K562 (cell line): ENCODE results near the gene ATP6V1F. TPM values are rescaled to one million over a fixed set of nuclear protein-coding genes. Genes with fewer than 3 reads are reported as not detected.
A peak's percentile ranks its signal among the peaks of the same experiment; 100 is the strongest.

ENCODE experiments used
- ATAC-seq: fragments of 200-7000 bp; cut with Tn5 transposase; 3 replicates; pipeline ENCODE4 v1.9.1; 2020; ENCODE audit warnings: moderate library complexity
- BruUV-seq: library from RNA; stranded (reverse); fragments of 400-500 nt; replicated peaks from 2 replicates; lab custom pipeline; 2021; lab: Mats Ljungman, UMichigan
- CTCF ChIA-PET: fragments of 300-600 bp; formaldehyde crosslinking; extraction: SDS; loops from one replicate; lab custom pipeline; 2021; ENCODE audit warnings: low intra/inter-chr PET ratio; lab: Yijun Ruan, JAX
- POLR2A ChIA-PET: fragments of 300-600, 350-650 bp; sonication (Branson Sonifier 250); formaldehyde crosslinking; extraction: SDS; loops from one replicate; lab custom pipeline; 2021; ENCODE audit warnings: antibody characterized with exemption, inconsistent platforms; lab: Yijun Ruan, JAX
- DNase-seq, 4 experiments: peaks; one replicate each; pipeline versions ENCODE4 v3.0.0 to v3.0.0-alpha.2; 2011 to 2018; ENCODE audit warnings: low spot score in 3 of 4, mixed read lengths in 3 of 4; ENCODE audit errors: extremely low read depth in 1 of 4
- FAIRE-seq: peaks from 2 replicates; lab custom pipeline; 2011; peaks lifted over from hg19 to GRCh38; lab: Jason Lieb, UNC
- H2AFZ ChIP-seq: 2 replicates; pipeline ENCODE4 v1.6.0; 2011; ENCODE audit warnings: low read depth, low read length, control low read depth, inconsistent platforms
- H3K27ac ChIP-seq: fragments of 200-600 bp; 3 replicates; pipeline ENCODE4 v1.8.0; 2011; ENCODE audit warnings: low read depth, mild to moderate bottlenecking, control low read depth, inconsistent platforms, low read length, moderate library complexity, mixed read lengths; ENCODE audit errors: extremely low read depth
- H3K27me3 ChIP-seq, 2 experiments: fragments of 300-600 bp in 1 of 2; 2 replicates in 1 of 2; 3 replicates in 1 of 2; pipeline versions ENCODE4 v1.6.0 to v1.8.0; 2011; ENCODE audit warnings: inconsistent platforms in 2 of 2, low read length in 2 of 2, mild to moderate bottlenecking in 1 of 2, mixed read lengths in 1 of 2, moderate library complexity in 1 of 2; ENCODE audit not compliant: control insufficient read depth in 2 of 2, insufficient read depth in 2 of 2
- H3K36me3 ChIP-seq: fragments of 300-600 bp; 3 replicates; pipeline ENCODE4 v1.8.0; 2011; ENCODE audit warnings: mild to moderate bottlenecking, low read length, inconsistent platforms; ENCODE audit not compliant: control insufficient read depth, insufficient read depth
- H3K4me1 ChIP-seq, 2 experiments: fragments of 200-600 bp in 1 of 2; replicated peaks in 1 of 2; 2 replicates in 1 of 2; 3 replicates in 1 of 2; pipeline versions ENCODE4 v1.5.1 to v1.8.0; 2011; ENCODE audit warnings: inconsistent platforms in 2 of 2, low read length in 2 of 2, mild to moderate bottlenecking in 1 of 2, mixed read lengths in 1 of 2, moderate library complexity in 1 of 2; ENCODE audit not compliant: control insufficient read depth in 2 of 2, insufficient read depth in 2 of 2
- H3K4me2 ChIP-seq: 2 replicates; pipeline ENCODE4 v1.6.1; 2011; ENCODE audit warnings: low read length, control low read depth, inconsistent platforms, mixed read lengths; ENCODE audit not compliant: insufficient read depth
- H3K4me3 ChIP-seq: fragments of 200-600 bp; sonication (generic), shearing (Covaris generic); 2 replicates; pipeline ENCODE4 v1.5.1; 2016; ENCODE audit warnings: control low read depth, inconsistent platforms
- H3K79me2 ChIP-seq: fragments of 200-600 bp; 3 replicates; pipeline ENCODE4 v1.8.0; 2011; ENCODE audit warnings: low read length, inconsistent platforms; ENCODE audit not compliant: control insufficient read depth, insufficient read depth
- H3K9ac ChIP-seq, 2 experiments: 2 replicates each; pipeline versions ENCODE4 v1.6.0 to v1.6.1; 2011; ENCODE audit warnings: low read depth in 2 of 2, low read length in 2 of 2, control low read depth in 1 of 2, inconsistent platforms in 1 of 2, mild to moderate bottlenecking in 1 of 2, mixed read lengths in 1 of 2; ENCODE audit not compliant: insufficient read depth in 1 of 2
- H3K9me1 ChIP-seq: one replicate; pipeline ENCODE4 v1.6.0; 2011; ENCODE audit warnings: inconsistent platforms, mild to moderate bottlenecking, low read length, moderate library complexity; ENCODE audit not compliant: control insufficient read depth, insufficient read depth
- H3K9me3 ChIP-seq: replicated peaks from 2 replicates; pipeline ENCODE4 v1.5.1; 2011; ENCODE audit warnings: low read depth, low read length, inconsistent platforms; ENCODE audit not compliant: control insufficient read depth, insufficient read depth
- H4K20me1 ChIP-seq: replicated peaks from 2 replicates; pipeline ENCODE4 v1.6.1; 2011; ENCODE audit warnings: low read length, inconsistent platforms, mixed read lengths; ENCODE audit not compliant: control insufficient read depth, insufficient read depth
- CBFB ChIP-seq: sonication (generic); formaldehyde crosslinking; IDR thresholded peaks from 2 replicates; pipeline ENCODE4 v1.4.0; 2020; ENCODE audit warnings: mild to moderate bottlenecking, missing genetic modification reagents
- CBX3 ChIP-seq, 2 experiments: IDR thresholded peaks; 1 replicate in 1 of 2; 2 replicates in 1 of 2; pipeline ENCODE4 v1.6.1; 2012; ENCODE audit warnings: inconsistent platforms in 2 of 2, low read length in 2 of 2, borderline replicate concordance in 1 of 2, control low read depth in 1 of 2
- CSDE1 ChIP-seq, 2 experiments: fragments of 450-650 bp; IDR thresholded peaks; 2 replicates each; pipeline ENCODE4 v1.6.1; 2016; ENCODE audit warnings: mild to moderate bottlenecking in 1 of 2
- ELF2 ChIP-seq: fragments of 250-450 bp; sonication (Bioruptor Pico); IDR thresholded peaks from 2 replicates; pipeline ENCODE4 v1.5.0; 2021; ENCODE audit warnings: mild to moderate bottlenecking
- NCOA2 ChIP-seq, 2 experiments: fragments of 450-650 bp; IDR thresholded peaks; 2 replicates each; pipeline ENCODE4 v1.6.1; 2018; ENCODE audit warnings: mild to moderate bottlenecking in 2 of 2, moderate library complexity in 1 of 2; ENCODE audit not compliant: partially characterized antibody in 2 of 2
- NFYB ChIP-seq: IDR thresholded peaks from 2 replicates; pipeline ENCODE4 v1.6.1; 2011; ENCODE audit warnings: mild to moderate bottlenecking, moderate library complexity; ENCODE audit not compliant: insufficient read length; ENCODE audit errors: extremely low read depth
- PBX2 ChIP-seq, 2 experiments: IDR thresholded peaks in 1 of 2; conservative IDR thresholded peaks in 1 of 2; 2 replicates each; pipeline ENCODE4 v1.6.1; 2016; ENCODE audit warnings: low read depth in 2 of 2, mild to moderate bottlenecking in 1 of 2, missing compliant biosample characterization in 1 of 2, missing genetic modification characterization in 1 of 2, moderate library complexity in 1 of 2
- PHB2 ChIP-seq: fragments of 450-650 bp; IDR thresholded peaks from 2 replicates; pipeline ENCODE4 v1.6.1; 2017; ENCODE audit warnings: low read depth
- TRIM28 ChIP-seq: fragments of 450-650 bp; IDR thresholded peaks from 2 replicates; pipeline ENCODE4 v1.6.1; 2017
- ZBTB40 ChIP-seq, 2 experiments: fragments of 450-650 bp in 1 of 2; sonication (generic) in 1 of 2; formaldehyde crosslinking in 1 of 2; IDR thresholded peaks; 2 replicates each; pipeline versions ENCODE4 v1.7.1 to v1.9.0; 2016 to 2022; ENCODE audit warnings: inconsistent platforms in 1 of 2, mild to moderate bottlenecking in 1 of 2, missing genetic modification reagents in 1 of 2
- WGBS: fragments of 100-300 bp; shearing (Covaris generic); methylation state at CpG from one replicate; pipeline ENCODE4 v1.1.6; 2016; ENCODE audit warnings: low coverage, mixed read lengths; ENCODE audit not compliant: insufficient coverage; ENCODE audit errors: missing lambda C conversion rate; 5-methylcytosine and 5-hydroxymethylcytosine counted together
- in situ Hi-C: fragments of 300-500 bp; cut with MboI; formaldehyde crosslinking; loops from 4 replicates; pipeline ENCODE4 v1.15.0; 2018; ENCODE audit warnings: inconsistent platforms, mixed read lengths
- intact Hi-C: fragments of 100-400 bp; cut with micrococcal nuclease; formaldehyde crosslinking; loops from 2 replicates; pipeline ENCODE4 v1.14.2; 2022
- polyA plus RNA-seq, 8 experiments: library from polyadenylated mRNA; depleted of rRNA in 4 of 8; stranded (reverse) in 5 of 8; unstranded in 3 of 8; fragments of >200 nt; fragmentation: Nextera tagmentation in 2 of 8; fragmentation: Illumina TruSeq in 1 of 8; extraction: Ambion mirVana in 2 of 8; extraction: Trizol in 1 of 8; gene quantifications; 2 replicates each; pipeline versions ENCODE4 v1.2.1 to v1.2.3, GENCODE V29; 2011 to 2014; ENCODE audit warnings: inconsistent platforms in 1 of 8, missing spikeins in 1 of 8
- total RNA-seq, 7 experiments: library from RNA; depleted of rRNA in 6 of 7; stranded (reverse); fragments of >200 nt in 6 of 7; fragmentation: Illumina TruSeq in 2 of 7; extraction: Trizol in 2 of 7; gene quantifications; 2 replicates each; pipeline versions ENCODE4 v1.2.1 to v1.2.3, GENCODE V29; 2011 to 2021; ENCODE audit warnings: low replicate concordance in 1 of 7

ATP6V1F gene
- total and polyA plus RNA-seq, 9 of the 15 experiments (the other 6 are each of a cell fraction or from before 2014, with no cell fraction given): 206 to 1,123 (median 542) TPM

- peaks cover 3% of the 10 kb centered on the region; the same call in 1 of the 2 replicates for H4K20me1 ChIP-seq
- H3K9me1 ChIP-seq: no peaks in the 10 kb centered on the region
- H3K4me2 ChIP-seq: no peak overlapping the region
- ChIA-PET CTCF (no interaction called here), POLR2A (interaction anchor here (0.6 to 0.7 kb wide), 2 partner anchors 11 to 72 kb away, joined by 3 read pairs; no protein-coding TSS in a partner anchor)
- FAIRE-seq: no peak
- H2AFZ ChIP-seq: no peak overlapping the region
- H3K9ac ChIP-seq: peak overlapping the region in 1 of 2 experiments; percentile 0; a peak in 2 of 4 replicates
- no peak overlapping the region for H3K4me3 ChIP-seq
- peaks cover 84% of the 10 kb centered on the region for H3K36me3 ChIP-seq
- intact Hi-C loops: no loop called here
- H3K27me3 ChIP-seq: no peaks in the 10 kb centered on the region
- no TSS peak for BruUV-seq
- H3K9me3 ChIP-seq: no peaks in the 10 kb centered on the region
- H3K4me1 ChIP-seq: peaks cover 20 to 58% of the 10 kb centered on the region in 2 experiments
- no peaks in the 10 kb centered on the region for H3K79me2 ChIP-seq
- 67% methylated on average over 3 of the region's 3 CpGs for WGBS
- H3K27ac ChIP-seq: no peak overlapping the region
- in situ Hi-C loops: loop anchor here (5.0 kb wide), 1 partner anchor 57 kb away; the partner anchor contains the start of gene KCP
- no peak for ATAC-seq
- DNase-seq: no peak
- no peak for TF ChIP-seq NCOA2 (IDR thresholded peaks at IDR 0.05; ENCODE audit: partially characterized antibody in 2 of 2)
- no peak for TF ChIP-seq PHB2
- no peak for TF ChIP-seq PBX2 (CRISPR knock-in tag; IDR thresholded peaks at IDR 0.05; ENCODE audit: low read depth)
- no peak for TF ChIP-seq PBX2 (tag; conservative IDR thresholded peaks at IDR 0.05; ENCODE audit: low read depth)
- TF ChIP-seq ELF2 (CRISPR knock-in tag): no peak
- no peak for TF ChIP-seq CSDE1 (IDR thresholded peaks at IDR 0.05)
- no peak for TF ChIP-seq CBFB
- no peak for TF ChIP-seq CBX3 (IDR thresholded peaks at IDR 0.05; ENCODE audit: borderline replicate concordance in 1 of 2, low read length in 2 of 2)
- TF ChIP-seq ZBTB40 (IDR thresholded peaks at IDR 0.05): no peak
- TF ChIP-seq ZBTB40 (CRISPR knock-in tag; IDR thresholded peaks at IDR 0.05): no peak
- TF ChIP-seq NFYB: no peak
- TF ChIP-seq TRIM28: no peak
These were observed 7.1 kb upstream of the ATP6V1F start for GRCh38 chr7:128855559-128855958.
